MG63 (cell line): ENCODE results near the gene OBI1. TPM values are rescaled to one million over a fixed set of nuclear protein-coding genes. Genes with fewer than 3 reads are reported as not detected.

Experiments
- DNase-seq: peaks from one replicate; pipeline ENCODE4 v3.0.0-alpha.2; 2020
- H3K27me3 ChIP-seq: fragments of 250-450 bp; sonication (Bioruptor Pico); 2 replicates; pipeline ENCODE4 v1.5.1; 2020; ENCODE audit warnings: mild to moderate bottlenecking, moderate library complexity
- H3K36me3 ChIP-seq: fragments of 250-450 bp; sonication (Bioruptor Pico); 2 replicates; pipeline ENCODE4 v1.5.1; 2020; ENCODE audit warnings: mild to moderate bottlenecking, moderate library complexity
- H3K4me3 ChIP-seq: fragments of 250-450 bp; sonication (Bioruptor Pico); 2 replicates; pipeline ENCODE4 v1.5.1; 2020; ENCODE audit warnings: mild to moderate bottlenecking, moderate library complexity
- H3K9me3 ChIP-seq: fragments of 250-450 bp; sonication (Bioruptor Pico); 2 replicates; pipeline ENCODE4 v1.5.1; 2020; ENCODE audit warnings: mild to moderate bottlenecking, moderate library complexity
- total RNA-seq: library from RNA; depleted of rRNA; stranded (reverse); fragments of >200 nt; shearing (Covaris generic); gene quantifications from 2 replicates; pipeline ENCODE4 v1.2.3, GENCODE V29; 2014; ENCODE audit warnings: low replicate concordance

Gene OBI1
- total RNA-seq, 1 experiment from 2014 or later, result 4.8 TPM

GRCh38 chr13:78610381-78610883 lies 48.5 kb downstream of the OBI1 start:
- H3K36me3 ChIP-seq, result peaks cover 3% of the 10 kb centered on the region
- no peak overlapping the region for H3K4me3 ChIP-seq
- H3K27me3 ChIP-seq, result peaks cover 33% of the 10 kb centered on the region
- no peak for DNase-seq
- no peaks in the 10 kb centered on the region for H3K9me3 ChIP-seq

- peaks cover 41% of the 10 kb centered on the region for H3K27me3 ChIP-seq
- no peak for DNase-seq
Observed at GRCh38 chr13:78609464-78610205, 49.3 kb downstream of the OBI1 start.

GRCh38 chr13:78608688-78609463 lies 50.1 kb downstream of the OBI1 start:
- no peaks in the 10 kb centered on the region for H3K36me3 ChIP-seq
- no peaks in the 10 kb centered on the region for H3K9me3 ChIP-seq
- H3K4me3 ChIP-seq, result peak overlapping the region; percentile 37
- DNase-seq, result peak; percentile 5
- peaks cover 48% of the 10 kb centered on the region for H3K27me3 ChIP-seq

More at GRCh38 chr13:78609464-78610205, 49.3 kb downstream of the OBI1 start:
- Histone ChIP-seq H3K4me3 (peak overlapping the region; percentile 37), H3K36me3 (no peaks in the 10 kb centered on the region), H3K9me3 (no peaks in the 10 kb centered on the region)

GRCh38 chr13:78608252-78608687 lies 50.7 kb downstream of the OBI1 start:
- peaks cover 54% of the 10 kb centered on the region for H3K27me3 ChIP-seq
- no peaks in the 10 kb centered on the region for H3K9me3 ChIP-seq
- H3K4me3 ChIP-seq, result peak overlapping the region; percentile 37
- H3K36me3 ChIP-seq, result no peaks in the 10 kb centered on the region
- no peak for DNase-seq

GRCh38 chr13:78607409-78608251 lies 51.3 kb downstream of the OBI1 start:
- Histone ChIP-seq H3K9me3 (no peaks in the 10 kb centered on the region), H3K4me3 (no peak overlapping the region), H3K36me3 (no peaks in the 10 kb centered on the region), H3K27me3 (peaks cover 57% of the 10 kb centered on the region)
- no peak for DNase-seq

- no peaks in the 10 kb centered on the region for H3K36me3 ChIP-seq
- no peak for DNase-seq
Observed at GRCh38 chr13:78606471-78607408, 52.2 kb downstream of the OBI1 start.

GRCh38 chr13:78604782-78605611 lies 54.0 kb downstream of the OBI1 start:
- DNase-seq, result peak; percentile 45
- Histone ChIP-seq H3K9me3 (no peaks in the 10 kb centered on the region), H3K27me3 (peaks cover 77% of the 10 kb centered on the region), H3K4me3 (no peak overlapping the region), H3K36me3 (no peaks in the 10 kb centered on the region)

More at GRCh38 chr13:78606471-78607408, 52.2 kb downstream of the OBI1 start:
- no peak overlapping the region for H3K4me3 ChIP-seq
- peaks cover 62% of the 10 kb centered on the region for H3K27me3 ChIP-seq
- H3K9me3 ChIP-seq, result no peaks in the 10 kb centered on the region

- no peaks in the 10 kb centered on the region for H3K9me3 ChIP-seq
- DNase-seq, result peak; percentile 51
- peaks cover 86% of the 10 kb centered on the region for H3K27me3 ChIP-seq
- no peak within 1 kb of the TSS for H3K4me3 ChIP-seq
- no peaks in the 10 kb centered on the region for H3K36me3 ChIP-seq
Observed at GRCh38 chr13:78603240-78603957, 55.6 kb downstream of the OBI1 start, which contains the start of gene POU4F1. Gene POU4F1 (minus strand): TSS chr13:78603552. CDS start chr13:78603326, 226 bp downstream.

GRCh38 chr13:78602561-78603239 lies 56.3 kb downstream of the OBI1 start:
- DNase-seq, result no peak
- Histone ChIP-seq H3K36me3 (no peaks in the 10 kb centered on the region), H3K9me3 (no peaks in the 10 kb centered on the region), H3K4me3 (no peak overlapping the region), H3K27me3 (peaks cover 84% of the 10 kb centered on the region)

- Histone ChIP-seq H3K36me3 (no peaks in the 10 kb centered on the region), H3K9me3 (no peaks in the 10 kb centered on the region), H3K4me3 (no peak overlapping the region), H3K27me3 (peaks cover 86% of the 10 kb centered on the region)
- DNase-seq, result no peak
Observed at GRCh38 chr13:78601874-78602560, 56.9 kb downstream of the OBI1 start.

- Histone ChIP-seq H3K36me3 (no peaks in the 10 kb centered on the region), H3K9me3 (no peaks in the 10 kb centered on the region), H3K4me3 (no peak overlapping the region), H3K27me3 (peaks cover 86% of the 10 kb centered on the region)
- no peak for DNase-seq
Observed at GRCh38 chr13:78601124-78601873, 57.7 kb downstream of the OBI1 start.

GRCh38 chr13:78600280-78600883 lies 58.6 kb downstream of the OBI1 start:
- Histone ChIP-seq H3K9me3 (no peaks in the 10 kb centered on the region), H3K27me3 (peaks cover 86% of the 10 kb centered on the region), H3K4me3 (no peak overlapping the region), H3K36me3 (no peaks in the 10 kb centered on the region)
- no peak for DNase-seq
